T47D (cell line): ENCODE measurements around the gene FECH.
A peak's percentile ranks its signal among the peaks of the same experiment; 100 is the strongest.

Experiments used
- DNase-seq, 2 experiments: peaks; one replicate each; pipeline versions ENCODE4 v3.0.0 to v3.0.0-alpha.2; 2011 to 2012; ENCODE audit warnings: low read depth in 1 of 2, low spot score in 1 of 2
- JUND ChIP-seq: IDR thresholded peaks from 2 replicates; pipeline ENCODE4 v1.6.1; 2012; ENCODE audit warnings: low read depth
- in situ Hi-C: cut with HindIII; loops from 2 replicates; pipeline ENCODE4 v1.10.0; 2016; ENCODE audit warnings: low sequenced_read_pairs, low pct_unique_long_range_greater_than_20kb

Gene FECH

GRCh38 chr18:57569133-57569532 is 17.4 kb downstream of the FECH start:
- in situ Hi-C loops, result no loop called here
- DNase-seq, result no peak
- no peak for TF ChIP-seq JUND

GRCh38 chr18:57561728-57562423 is 24.6 kb downstream of the FECH start:
- in situ Hi-C loops, result no loop called here

GRCh38 chr18:57561261-57561660 is 25.2 kb downstream of the FECH start:
- no peak for DNase-seq
- in situ Hi-C loops, result no loop called here
- no peak for TF ChIP-seq JUND

More at GRCh38 chr18:57561728-57562423, 24.6 kb downstream of the FECH start:
- TF ChIP-seq JUND, result no peak
- DNase-seq, result peak; percentile 15 to 63

- DNase-seq, result no peak
- no peak for TF ChIP-seq JUND
- in situ Hi-C loops, result no loop called here
These were observed 27.2 kb downstream of the FECH start for GRCh38 chr18:57559314-57559713.

- DNase-seq, result no peak
- in situ Hi-C loops, result no loop called here
- no peak for TF ChIP-seq JUND
These were observed 31.4 kb downstream of the FECH start for GRCh38 chr18:57555134-57555533.

- in situ Hi-C loops, result no loop called here
- TF ChIP-seq JUND, result no peak
- DNase-seq, result no peak
These were observed 36.0 kb downstream of the FECH start for GRCh38 chr18:57550510-57550909.

GRCh38 chr18:57547260-57547659 is 39.2 kb downstream of the FECH start:
- in situ Hi-C loops, result no loop called here
- no peak for DNase-seq
- no peak for TF ChIP-seq JUND

GRCh38 chr18:57544936-57545660 is 41.4 kb downstream of the FECH start:
- in situ Hi-C loops, result no loop called here
- no peak for TF ChIP-seq JUND
- no peak for DNase-seq

- in situ Hi-C loops, result no loop called here
- DNase-seq, result no peak
- no peak for TF ChIP-seq JUND
These were observed 42.9 kb downstream of the FECH start for GRCh38 chr18:57543560-57543959.

- no peak for DNase-seq
- no peak for TF ChIP-seq JUND
- in situ Hi-C loops, result no loop called here
These were observed 43.6 kb downstream of the FECH start for GRCh38 chr18:57542812-57543427.

GRCh38 chr18:57542126-57542525 is 44.4 kb downstream of the FECH start:
- no peak for DNase-seq
- no peak for TF ChIP-seq JUND
- in situ Hi-C loops, result no loop called here

- TF ChIP-seq JUND, result no peak
- DNase-seq, result no peak
- in situ Hi-C loops, result no loop called here
These were observed 46.8 kb downstream of the FECH start for GRCh38 chr18:57539702-57540101.

- in situ Hi-C loops, result no loop called here
- no peak for DNase-seq
- TF ChIP-seq JUND, result no peak
These were observed 47.9 kb downstream of the FECH start for GRCh38 chr18:57538614-57539013.

GRCh38 chr18:57534511-57534909 is 52.0 kb downstream of the FECH start:
- no peak for DNase-seq
- no peak for TF ChIP-seq JUND
- in situ Hi-C loops, result no loop called here
